Measurements from ENCODE around the gene GPATCH3.

The GPATCH3 gene

DNA sequence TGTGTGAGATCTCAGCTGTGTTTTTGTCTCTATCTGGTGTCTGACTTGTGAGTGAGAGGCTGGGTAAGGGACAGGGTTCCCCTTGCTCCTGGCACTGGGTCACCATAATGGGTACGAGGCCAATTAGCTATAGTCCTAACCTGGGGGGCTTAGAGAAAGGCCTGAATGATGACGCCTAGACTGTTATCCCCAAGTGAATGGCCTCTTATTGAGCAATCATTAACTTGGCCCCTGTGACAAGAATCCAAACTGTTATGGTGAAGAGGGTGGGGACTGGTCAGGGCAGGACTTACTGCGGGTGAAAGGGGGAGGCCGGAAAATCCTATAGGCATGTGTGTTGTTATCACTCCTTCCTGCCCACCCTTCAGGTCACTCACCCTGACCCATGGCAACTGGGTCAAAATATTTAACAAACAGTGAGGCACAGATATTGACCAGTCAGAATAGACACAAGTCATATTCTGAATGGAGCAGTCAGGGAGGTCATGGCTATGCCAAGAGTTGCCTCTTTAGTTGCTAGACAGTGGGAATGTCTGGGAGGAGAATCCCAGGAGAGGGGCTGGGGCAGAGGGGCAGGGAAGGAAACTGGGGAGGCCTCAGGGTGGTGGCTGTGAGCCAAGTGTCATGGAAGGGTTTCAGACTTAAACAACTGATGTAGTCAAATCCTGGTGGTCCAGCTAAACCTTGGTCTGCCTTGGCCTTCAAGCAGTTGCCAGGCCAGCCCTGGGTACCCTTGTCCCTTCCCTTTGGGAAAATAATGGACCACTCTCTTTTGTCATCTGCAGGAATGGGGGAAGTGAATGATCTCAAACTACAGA, 10.3 kb upstream of the GPATCH3 start:
- Histone ChIP-seq H3K4me3 (replicated peaks; ENCODE audit: insufficient read depth, low read length) (no peak overlapping the region), H3K27me3 (ENCODE audit: insufficient read depth, poor library complexity, severe bottlenecking) (no peaks in the 10 kb centered on the region), H3K27ac (replicated peaks) (no peak overlapping the region)
- TF ChIP-seq POLR2AphosphoS5 (IDR thresholded peaks at IDR 0.05; ENCODE audit: low read depth) (no peak), SPI1 (IDR thresholded peaks at IDR 0.05; ENCODE audit: borderline replicate concordance, low read depth) (no peak), GABPA (IDR thresholded peaks at IDR 0.05; ENCODE audit: low read depth) (no peak)
- TF ChIP-seq, protein P1, sequence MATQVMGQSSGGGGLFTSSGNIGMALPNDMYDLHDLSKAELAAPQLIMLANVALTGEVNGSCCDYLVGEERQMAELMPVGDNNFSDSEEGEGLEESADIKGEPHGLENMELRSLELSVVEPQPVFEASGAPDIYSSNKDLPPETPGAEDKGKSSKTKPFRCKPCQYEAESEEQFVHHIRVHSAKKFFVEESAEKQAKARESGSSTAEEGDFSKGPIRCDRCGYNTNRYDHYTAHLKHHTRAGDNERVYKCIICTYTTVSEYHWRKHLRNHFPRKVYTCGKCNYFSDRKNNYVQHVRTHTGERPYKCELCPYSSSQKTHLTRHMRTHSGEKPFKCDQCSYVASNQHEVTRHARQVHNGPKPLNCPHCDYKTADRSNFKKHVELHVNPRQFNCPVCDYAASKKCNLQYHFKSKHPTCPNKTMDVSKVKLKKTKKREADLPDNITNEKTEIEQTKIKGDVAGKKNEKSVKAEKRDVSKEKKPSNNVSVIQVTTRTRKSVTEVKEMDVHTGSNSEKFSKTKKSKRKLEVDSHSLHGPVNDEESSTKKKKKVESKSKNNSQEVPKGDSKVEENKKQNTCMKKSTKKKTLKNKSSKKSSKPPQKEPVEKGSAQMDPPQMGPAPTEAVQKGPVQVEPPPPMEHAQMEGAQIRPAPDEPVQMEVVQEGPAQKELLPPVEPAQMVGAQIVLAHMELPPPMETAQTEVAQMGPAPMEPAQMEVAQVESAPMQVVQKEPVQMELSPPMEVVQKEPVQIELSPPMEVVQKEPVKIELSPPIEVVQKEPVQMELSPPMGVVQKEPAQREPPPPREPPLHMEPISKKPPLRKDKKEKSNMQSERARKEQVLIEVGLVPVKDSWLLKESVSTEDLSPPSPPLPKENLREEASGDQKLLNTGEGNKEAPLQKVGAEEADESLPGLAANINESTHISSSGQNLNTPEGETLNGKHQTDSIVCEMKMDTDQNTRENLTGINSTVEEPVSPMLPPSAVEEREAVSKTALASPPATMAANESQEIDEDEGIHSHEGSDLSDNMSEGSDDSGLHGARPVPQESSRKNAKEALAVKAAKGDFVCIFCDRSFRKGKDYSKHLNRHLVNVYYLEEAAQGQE (IDR thresholded peaks at IDR 0.05; ENCODE audit: insufficient replicate concordance, low read depth) = no peak
- TF ChIP-seq, protein P2, sequence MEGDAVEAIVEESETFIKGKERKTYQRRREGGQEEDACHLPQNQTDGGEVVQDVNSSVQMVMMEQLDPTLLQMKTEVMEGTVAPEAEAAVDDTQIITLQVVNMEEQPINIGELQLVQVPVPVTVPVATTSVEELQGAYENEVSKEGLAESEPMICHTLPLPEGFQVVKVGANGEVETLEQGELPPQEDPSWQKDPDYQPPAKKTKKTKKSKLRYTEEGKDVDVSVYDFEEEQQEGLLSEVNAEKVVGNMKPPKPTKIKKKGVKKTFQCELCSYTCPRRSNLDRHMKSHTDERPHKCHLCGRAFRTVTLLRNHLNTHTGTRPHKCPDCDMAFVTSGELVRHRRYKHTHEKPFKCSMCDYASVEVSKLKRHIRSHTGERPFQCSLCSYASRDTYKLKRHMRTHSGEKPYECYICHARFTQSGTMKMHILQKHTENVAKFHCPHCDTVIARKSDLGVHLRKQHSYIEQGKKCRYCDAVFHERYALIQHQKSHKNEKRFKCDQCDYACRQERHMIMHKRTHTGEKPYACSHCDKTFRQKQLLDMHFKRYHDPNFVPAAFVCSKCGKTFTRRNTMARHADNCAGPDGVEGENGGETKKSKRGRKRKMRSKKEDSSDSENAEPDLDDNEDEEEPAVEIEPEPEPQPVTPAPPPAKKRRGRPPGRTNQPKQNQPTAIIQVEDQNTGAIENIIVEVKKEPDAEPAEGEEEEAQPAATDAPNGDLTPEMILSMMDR (IDR thresholded peaks at IDR 0.05; ENCODE audit: insufficient read depth, low read length) = no peak
- no peak for DNase-seq (ENCODE audit: low read depth in 1 of 2, low spot score in 1 of 2)

DNA sequence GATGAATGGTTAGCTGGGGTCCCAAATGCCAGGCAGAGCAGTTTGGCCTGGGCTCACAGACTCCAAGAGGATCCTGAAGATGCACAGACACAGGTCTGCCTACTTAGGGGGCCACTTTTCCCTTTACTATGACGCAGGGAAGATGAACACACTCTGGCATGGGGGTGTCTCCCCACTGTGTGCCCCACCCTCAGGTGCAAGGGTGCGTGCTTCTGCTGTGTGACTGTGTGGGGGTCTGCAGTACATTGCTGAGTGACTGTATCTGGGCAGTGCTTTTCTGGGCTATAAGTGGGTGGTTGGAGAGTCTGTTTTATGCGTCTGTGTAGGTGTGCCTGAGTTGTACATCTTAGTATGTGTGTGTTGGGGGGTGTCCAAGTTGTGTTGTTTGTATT, 9.7 kb upstream of the GPATCH3 start:
- Histone ChIP-seq H3K27ac (replicated peaks) (no peak overlapping the region), H3K27me3 (ENCODE audit: insufficient read depth, poor library complexity, severe bottlenecking) (no peaks in the 10 kb centered on the region), H3K4me3 (replicated peaks; ENCODE audit: insufficient read depth, low read length) (no peak overlapping the region)
- TF ChIP-seq, protein P2 (IDR thresholded peaks at IDR 0.05; ENCODE audit: insufficient read depth, low read length) = no peak
- TF ChIP-seq GABPA (IDR thresholded peaks at IDR 0.05; ENCODE audit: low read depth) (no peak), POLR2AphosphoS5 (IDR thresholded peaks at IDR 0.05; ENCODE audit: low read depth) (no peak), SPI1 (IDR thresholded peaks at IDR 0.05; ENCODE audit: borderline replicate concordance, low read depth) (no peak)
- TF ChIP-seq, protein P1 (IDR thresholded peaks at IDR 0.05; ENCODE audit: insufficient replicate concordance, low read depth) = no peak
- DNase-seq (ENCODE audit: low read depth in 1 of 2, low spot score in 1 of 2) = no peak

DNA sequence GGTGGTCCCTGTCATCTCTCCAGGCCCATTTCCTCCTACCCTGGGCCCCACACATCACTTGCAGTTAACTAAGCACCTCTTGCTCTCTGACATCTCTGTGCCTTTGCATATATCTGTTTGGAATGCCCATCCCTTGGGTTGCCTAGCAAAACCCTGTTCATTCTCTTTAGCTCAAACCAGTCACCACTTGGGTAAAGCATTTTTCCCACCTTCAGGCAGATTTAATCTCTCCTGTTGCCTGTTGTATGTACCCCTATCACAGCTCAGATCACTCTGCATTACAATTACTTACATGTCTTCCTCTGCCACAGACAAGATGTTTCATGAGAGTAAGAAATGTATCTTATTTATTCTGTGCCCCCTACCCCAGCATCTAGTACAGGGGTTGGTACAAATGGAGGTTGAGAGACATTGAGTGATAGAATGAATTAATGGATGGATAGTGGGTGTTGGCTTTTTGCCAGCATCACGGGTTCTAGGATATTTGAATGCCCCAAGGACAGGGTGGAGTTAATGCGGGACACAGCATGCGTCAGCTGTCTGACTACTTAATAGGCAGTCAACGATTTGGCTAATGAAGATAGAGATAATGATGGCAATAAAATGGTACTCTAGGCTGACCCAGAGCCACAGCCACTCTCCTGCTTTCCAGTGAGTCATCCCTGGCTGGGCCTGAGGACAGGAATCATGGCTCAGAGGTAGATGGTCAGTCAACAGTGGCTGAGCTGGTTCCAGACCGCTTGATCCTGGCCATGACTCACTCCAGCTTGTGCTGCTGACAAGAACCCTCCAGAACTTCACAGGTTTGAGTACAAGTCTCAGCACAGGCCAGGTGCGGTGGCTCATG, 7.0 kb upstream of the GPATCH3 start:
- H3K27ac ChIP-seq (replicated peaks) = no peak overlapping the region
- DNase-seq (ENCODE audit: low read depth in 1 of 2, low spot score in 1 of 2) = no peak
- no peak for TF ChIP-seq SPI1 (IDR thresholded peaks at IDR 0.05; ENCODE audit: borderline replicate concordance, low read depth)
- TF ChIP-seq, protein P2 (IDR thresholded peaks at IDR 0.05; ENCODE audit: insufficient read depth, low read length) = no peak

More for the DNA sequence above, 7.0 kb upstream of the GPATCH3 start:
- Histone ChIP-seq H3K4me3 (replicated peaks; ENCODE audit: insufficient read depth, low read length) (no peak overlapping the region), H3K27me3 (ENCODE audit: insufficient read depth, poor library complexity, severe bottlenecking) (no peaks in the 10 kb centered on the region)

Data from HL-60 (cell line).